ENCODE measurements around the gene FRMD6.

GRCh38 chr14:51733147-51733546, 81.4 kb downstream of the FRMD6 start:
- no peak for TF ChIP-seq CTCF (IDR thresholded peaks at IDR 0.05)
- no peak for TF ChIP-seq POLR2A (IDR thresholded peaks at IDR 0.05)

Data from Peyer's patch (tissue), 4 donors.